Measurements from ENCODE around the gene B3GALT4.
"Not testable (repeated sequence)": the region's sequence is repeated elsewhere in the genome, so short reads cannot be mapped to it uniquely, and the experiment has no call there.

The B3GALT4 gene

GRCh38 chr6:33251395-33252012 is 25.4 kb upstream of the B3GALT4 start:
- Histone ChIP-seq H3K9me3 (ENCODE audit: insufficient read depth, low read length) (no peaks in the 10 kb centered on the region), H3K4me2 (ENCODE audit: low read length) (no peak overlapping the region), H3K4me3 (ENCODE audit: low read length) (no peak overlapping the region), H3K4me1 (ENCODE audit: low read length) (peaks cover 7% of the 10 kb centered on the region), H3K36me3 (replicated peaks; ENCODE audit: low read depth, low read length) (peaks cover 3% of the 10 kb centered on the region), H3K27me3 (ENCODE audit: low read depth, low read length) (no peaks in the 10 kb centered on the region), H4K20me1 (ENCODE audit: insufficient read depth, low read length) (no peaks in the 10 kb centered on the region), H3K79me2 (ENCODE audit: low read length) (no peaks in the 10 kb centered on the region; the same call in 1 of the 2 replicates), H2AFZ (ENCODE audit: low read depth, low read length) (no peak overlapping the region), H3K9ac (ENCODE audit: low read length) (no peak overlapping the region), H3K27ac (ENCODE audit: low read length) (no peak overlapping the region)
- TF ChIP-seq CTCF (IDR thresholded peaks at IDR 0.05; ENCODE audit: low read depth, low read length) (no peak), EZH2phosphoT487 (IDR thresholded peaks at IDR 0.05; ENCODE audit: low read depth) (no peak)

DNA sequence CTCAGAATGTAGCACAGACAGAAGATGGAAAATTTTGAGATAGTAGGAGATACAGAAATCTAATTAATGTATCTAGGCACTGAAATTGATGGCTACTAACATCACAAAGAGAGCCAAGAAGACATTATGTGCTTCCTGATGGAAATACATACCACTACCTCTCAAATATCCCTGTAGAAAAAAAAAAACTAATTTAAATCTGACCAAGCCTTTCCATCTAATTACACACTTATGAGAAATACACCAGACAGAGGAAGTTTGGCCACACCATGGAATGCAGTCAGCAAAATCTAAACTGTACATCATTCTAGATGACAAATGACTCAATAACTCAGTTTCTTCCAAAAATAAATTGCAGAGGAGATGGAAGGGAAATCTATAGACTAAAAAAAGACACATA is 24.2 kb upstream of the B3GALT4 start:
- TF ChIP-seq EZH2phosphoT487 (IDR thresholded peaks at IDR 0.05; ENCODE audit: low read depth) (no peak), CTCF (IDR thresholded peaks at IDR 0.05; ENCODE audit: low read depth, low read length) (no peak)
- Histone ChIP-seq H3K4me1 (ENCODE audit: low read length) (peaks cover 7% of the 10 kb centered on the region), H3K79me2 (ENCODE audit: low read length) (no peaks in the 10 kb centered on the region; the same call in 1 of the 2 replicates), H3K9ac (ENCODE audit: low read length) (no peak overlapping the region), H3K9me3 (ENCODE audit: insufficient read depth, low read length) (no peaks in the 10 kb centered on the region), H3K27ac (ENCODE audit: low read length) (no peak overlapping the region), H4K20me1 (ENCODE audit: insufficient read depth, low read length) (no peaks in the 10 kb centered on the region), H3K4me2 (ENCODE audit: low read length) (no peak overlapping the region), H3K36me3 (replicated peaks; ENCODE audit: low read depth, low read length) (peaks cover 3% of the 10 kb centered on the region), H3K4me3 (ENCODE audit: low read length) (no peak overlapping the region), H2AFZ (ENCODE audit: low read depth, low read length) (no peak overlapping the region), H3K27me3 (ENCODE audit: low read depth, low read length) (no peaks in the 10 kb centered on the region)

GRCh38 chr6:33254591-33254990 is 22.3 kb upstream of the B3GALT4 start:
- Histone ChIP-seq H3K27me3 (ENCODE audit: low read depth, low read length) (no peaks in the 10 kb centered on the region), H3K27ac (ENCODE audit: low read length) (no peak overlapping the region), H4K20me1 (ENCODE audit: insufficient read depth, low read length) (no peaks in the 10 kb centered on the region), H3K36me3 (replicated peaks; ENCODE audit: low read depth, low read length) (peaks cover 3% of the 10 kb centered on the region), H3K4me1 (ENCODE audit: low read length) (peaks cover 7% of the 10 kb centered on the region), H2AFZ (ENCODE audit: low read depth, low read length) (no peak overlapping the region), H3K4me2 (ENCODE audit: low read length) (no peak overlapping the region), H3K79me2 (ENCODE audit: low read length) (no peaks in the 10 kb centered on the region; the same call in 1 of the 2 replicates), H3K9ac (ENCODE audit: low read length) (no peak overlapping the region), H3K9me3 (ENCODE audit: insufficient read depth, low read length) (no peaks in the 10 kb centered on the region), H3K4me3 (ENCODE audit: low read length) (no peak overlapping the region)
- TF ChIP-seq EZH2phosphoT487 (IDR thresholded peaks at IDR 0.05; ENCODE audit: low read depth), result no peak

GRCh38 chr6:33259032-33259431 is 17.9 kb upstream of the B3GALT4 start:
- Histone ChIP-seq H3K27ac (ENCODE audit: low read length) (no peak overlapping the region), H4K20me1 (ENCODE audit: insufficient read depth, low read length) (no peaks in the 10 kb centered on the region), H3K79me2 (ENCODE audit: low read length) (no peaks in the 10 kb centered on the region), H3K4me1 (ENCODE audit: low read length) (no peaks in the 10 kb centered on the region), H3K27me3 (ENCODE audit: low read depth, low read length) (no peaks in the 10 kb centered on the region), H3K36me3 (replicated peaks; ENCODE audit: low read depth, low read length) (no peaks in the 10 kb centered on the region), H3K9me3 (ENCODE audit: insufficient read depth, low read length) (no peaks in the 10 kb centered on the region), H3K9ac (ENCODE audit: low read length) (no peak overlapping the region), H3K4me3 (ENCODE audit: low read length) (no peak overlapping the region), H3K4me2 (ENCODE audit: low read length) (no peak overlapping the region), H2AFZ (ENCODE audit: low read depth, low read length) (no peak overlapping the region)
- no peak for TF ChIP-seq EZH2phosphoT487 (IDR thresholded peaks at IDR 0.05; ENCODE audit: low read depth)
- no peak for TF ChIP-seq CTCF (IDR thresholded peaks at IDR 0.05; ENCODE audit: low read depth, low read length)

GRCh38 chr6:33262490-33262889 is 14.4 kb upstream of the B3GALT4 start:
- not testable (repeated sequence) for H3K27ac ChIP-seq (ENCODE audit: low read length); H3K4me3 ChIP-seq (ENCODE audit: low read length); H3K4me1 ChIP-seq (ENCODE audit: low read length); H3K36me3 ChIP-seq (replicated peaks; ENCODE audit: low read depth, low read length); H4K20me1 ChIP-seq (ENCODE audit: insufficient read depth, low read length); H3K27me3 ChIP-seq (ENCODE audit: low read depth, low read length); H3K4me2 ChIP-seq (ENCODE audit: low read length); H3K9me3 ChIP-seq (ENCODE audit: insufficient read depth, low read length); H3K79me2 ChIP-seq (ENCODE audit: low read length); H3K9ac ChIP-seq (ENCODE audit: low read length); H2AFZ ChIP-seq (ENCODE audit: low read depth, low read length)

All from OCI-LY3 (cell line).